ENCODE measurements around the gene NOG.

The NOG gene

GRCh38 chr17:56581635-56582627, 11.6 kb upstream of the NOG start:
- DNase-seq (ENCODE audit: insufficient read length) (no peak), FAIRE-seq (no peak)
- TF ChIP-seq POLR2AphosphoS5 (IDR thresholded peaks at IDR 0.05; ENCODE audit: low read depth, low read length) (no peak), TAF1 (IDR thresholded peaks at IDR 0.05; ENCODE audit: borderline replicate concordance, low read depth, low read length) (no peak), POLR2A (IDR thresholded peaks at IDR 0.05; ENCODE audit: low read depth, low read length) (no peak)

GRCh38 chr17:56583772-56584171, 9.7 kb upstream of the NOG start:
- FAIRE-seq (no peak), DNase-seq (ENCODE audit: insufficient read length) (no peak)
- TF ChIP-seq POLR2AphosphoS5 (IDR thresholded peaks at IDR 0.05; ENCODE audit: low read depth, low read length) (no peak), TAF1 (IDR thresholded peaks at IDR 0.05; ENCODE audit: borderline replicate concordance, low read depth, low read length) (no peak), POLR2A (IDR thresholded peaks at IDR 0.05; ENCODE audit: low read depth, low read length) (no peak)

GRCh38 chr17:56587298-56587697, 6.2 kb upstream of the NOG start:
- no peak for DNase-seq (ENCODE audit: insufficient read length)
- TF ChIP-seq POLR2A (IDR thresholded peaks at IDR 0.05; ENCODE audit: low read depth, low read length) (no peak), TAF1 (IDR thresholded peaks at IDR 0.05; ENCODE audit: borderline replicate concordance, low read depth, low read length) (no peak), POLR2AphosphoS5 (IDR thresholded peaks at IDR 0.05; ENCODE audit: low read depth, low read length) (no peak)
- FAIRE-seq: no peak

- no peak for TF ChIP-seq TAF1 (IDR thresholded peaks at IDR 0.05; ENCODE audit: borderline replicate concordance, low read depth, low read length)
- no peak for TF ChIP-seq POLR2A (IDR thresholded peaks at IDR 0.05; ENCODE audit: low read depth, low read length)
- DNase-seq (ENCODE audit: insufficient read length): peak; percentile 71
- peak; percentile 58 for FAIRE-seq
Observed at GRCh38 chr17:56592487-56593085, 913 bp upstream of the NOG start.

GRCh38 chr17:56593086-56593645, 333 bp upstream of the NOG start:
- FAIRE-seq (no peak), DNase-seq (ENCODE audit: insufficient read length) (peak; percentile 29)
- TF ChIP-seq TAF1 (IDR thresholded peaks at IDR 0.05; ENCODE audit: borderline replicate concordance, low read depth, low read length): no peak
- TF ChIP-seq POLR2A (IDR thresholded peaks at IDR 0.05; ENCODE audit: low read depth, low read length): no peak
- no peak for TF ChIP-seq POLR2AphosphoS5 (IDR thresholded peaks at IDR 0.05; ENCODE audit: low read depth, low read length)

GRCh38 chr17:56594320-56595107, 1.0 kb downstream of the NOG start:
- DNase-seq (ENCODE audit: insufficient read length): no peak
- TF ChIP-seq POLR2A (IDR thresholded peaks at IDR 0.05; ENCODE audit: low read depth, low read length) (no peak), TAF1 (IDR thresholded peaks at IDR 0.05; ENCODE audit: borderline replicate concordance, low read depth, low read length) (no peak), POLR2AphosphoS5 (IDR thresholded peaks at IDR 0.05; ENCODE audit: low read depth, low read length) (no peak)
- FAIRE-seq: no peak

- no peak for DNase-seq (ENCODE audit: insufficient read length)
- no peak for FAIRE-seq
- TF ChIP-seq POLR2A (IDR thresholded peaks at IDR 0.05; ENCODE audit: low read depth, low read length) (no peak), TAF1 (IDR thresholded peaks at IDR 0.05; ENCODE audit: borderline replicate concordance, low read depth, low read length) (no peak), POLR2AphosphoS5 (IDR thresholded peaks at IDR 0.05; ENCODE audit: low read depth, low read length) (no peak)
Observed at GRCh38 chr17:56595108-56595418, 1.6 kb downstream of the NOG start.

GRCh38 chr17:56595831-56596690, 2.6 kb downstream of the NOG start:
- DNase-seq (ENCODE audit: insufficient read length) (no peak), FAIRE-seq (no peak)
- TF ChIP-seq TAF1 (IDR thresholded peaks at IDR 0.05; ENCODE audit: borderline replicate concordance, low read depth, low read length): no peak
- no peak for TF ChIP-seq POLR2AphosphoS5 (IDR thresholded peaks at IDR 0.05; ENCODE audit: low read depth, low read length)
- no peak for TF ChIP-seq POLR2A (IDR thresholded peaks at IDR 0.05; ENCODE audit: low read depth, low read length)

GRCh38 chr17:56596691-56597494, 3.4 kb downstream of the NOG start:
- FAIRE-seq: no peak
- no peak for DNase-seq (ENCODE audit: insufficient read length)
- TF ChIP-seq POLR2AphosphoS5 (IDR thresholded peaks at IDR 0.05; ENCODE audit: low read depth, low read length) (no peak), POLR2A (IDR thresholded peaks at IDR 0.05; ENCODE audit: low read depth, low read length) (no peak), TAF1 (IDR thresholded peaks at IDR 0.05; ENCODE audit: borderline replicate concordance, low read depth, low read length) (no peak)
